HTR-8/SVneo (cell line): ENCODE results near the gene SKIL.
"Not testable (repeated sequence)": the region's sequence is repeated elsewhere in the genome, so short reads cannot be mapped to it uniquely, and the experiment has no call there.

Experiments
- DNase-seq: peaks from one replicate; pipeline ENCODE4 v3.0.0; 2011; ENCODE audit warnings: low spot score, mixed read lengths; ENCODE audit not compliant: insufficient read length
- FAIRE-seq: peaks from 2 replicates; lab custom pipeline; 2011; peaks lifted over from hg19 to GRCh38; lab: Jason Lieb, UNC

Gene SKIL

GRCh38 chr3:170357176-170358041, at the start of gene SKIL:
Gene SKIL, plus strand, starts transcription at chr3:170357715. Its CDS starts 2,617 bp downstream, at chr3:170360332.
- peak; percentile 92 for FAIRE-seq
- peak; percentile 87 for DNase-seq

- DNase-seq (no peak), FAIRE-seq (no peak)
Measured at GRCh38 chr3:170309046-170309445, 48.5 kb upstream of the SKIL start.

- FAIRE-seq (no peak), DNase-seq (no peak)
Measured at GRCh38 chr3:170317954-170318353, 39.6 kb upstream of the SKIL start.

- FAIRE-seq (no peak), DNase-seq (no peak)
Measured at GRCh38 chr3:170320461-170321121, 36.9 kb upstream of the SKIL start.

GRCh38 chr3:170321321-170322034, 36.0 kb upstream of the SKIL start:
- DNase-seq (no peak), FAIRE-seq (no peak)

- DNase-seq: no peak
- FAIRE-seq: no peak
Measured at GRCh38 chr3:170322566-170323269, 34.8 kb upstream of the SKIL start.

GRCh38 chr3:170323331-170323730, 34.2 kb upstream of the SKIL start:
- FAIRE-seq (no peak), DNase-seq (no peak)

GRCh38 chr3:170324962-170325361, 32.6 kb upstream of the SKIL start:
- FAIRE-seq: no peak
- no peak for DNase-seq

GRCh38 chr3:170327040-170327808, 30.3 kb upstream of the SKIL start:
- DNase-seq (no peak), FAIRE-seq (no peak)

GRCh38 chr3:170327868-170328548, 29.5 kb upstream of the SKIL start:
- not testable (repeated sequence) for DNase-seq, FAIRE-seq

GRCh38 chr3:170330366-170330765, 27.1 kb upstream of the SKIL start:
- DNase-seq (no peak), FAIRE-seq (no peak)

- FAIRE-seq (no peak), DNase-seq (no peak)
Measured at GRCh38 chr3:170331143-170331542, 26.4 kb upstream of the SKIL start.

- DNase-seq (no peak), FAIRE-seq (no peak)
Measured at GRCh38 chr3:170337420-170337819, 20.1 kb upstream of the SKIL start.

- FAIRE-seq (no peak), DNase-seq (no peak)
Measured at GRCh38 chr3:170338690-170339340, 18.7 kb upstream of the SKIL start.

GRCh38 chr3:170342273-170342672, 15.2 kb upstream of the SKIL start:
- DNase-seq, FAIRE-seq: not testable (repeated sequence)

- FAIRE-seq: not testable (repeated sequence)
Measured at GRCh38 chr3:170343859-170344258, 13.7 kb upstream of the SKIL start.

GRCh38 chr3:170344971-170345370, 12.5 kb upstream of the SKIL start:
- DNase-seq (no peak), FAIRE-seq (no peak)

More at GRCh38 chr3:170343859-170344258, 13.7 kb upstream of the SKIL start:
- DNase-seq: not testable (repeated sequence)
